Uterus (tissue), 4 donors: ENCODE measurements around the gene ABCB6. TPM values are rescaled to one million over a fixed set of nuclear protein-coding genes. Genes with fewer than 3 reads are reported as not detected.

Experiments
- DNase-seq, 2 donors: peaks; one replicate each; pipeline ENCODE4 v3.0.0-alpha.2; 2019 to 2020
- H3K27ac ChIP-seq, 2 donors: fragments of 200-600 bp; sonication (generic); 1 replicate in 1 of 2; 2 replicates in 1 of 2; pipeline ENCODE4 v1.5.1; 2016 to 2018
- H3K27me3 ChIP-seq, 2 donors: fragments of 200-600 bp; sonication (generic); one replicate each; pipeline ENCODE4 v1.5.1; 2018 to 2019; ENCODE audit warnings: control low read depth in 1 of 2
- H3K36me3 ChIP-seq, 2 donors: fragments of 200-600 bp; sonication (generic); one replicate each; pipeline ENCODE4 v1.5.1; 2019; ENCODE audit warnings: control low read depth in 1 of 2
- H3K4me1 ChIP-seq, 2 donors: fragments of 200-600 bp; sonication (generic); one replicate each; pipeline ENCODE4 v1.5.1; 2018 to 2019; ENCODE audit warnings: control low read depth in 1 of 2
- H3K4me3 ChIP-seq, 2 donors: fragments of 200-600 bp; sonication (generic); 1 replicate in 1 of 2; 2 replicates in 1 of 2; pipeline ENCODE4 v1.5.1; 2018 to 2019; ENCODE audit warnings: mild to moderate bottlenecking in 1 of 2
- H3K9me3 ChIP-seq, 2 donors: fragments of 200-600 bp; sonication (generic); one replicate each; pipeline ENCODE4 v1.5.1; 2019; ENCODE audit warnings: control low read depth in 1 of 2
- CTCF ChIP-seq, 4 experiments: fragments of 200-600 bp in 2 of 4; fragments of 450-650 bp in 2 of 4; sonication (generic) in 2 of 4; IDR thresholded peaks; one replicate each; pipeline ENCODE4 v1.5.1; 2016 to 2019; ENCODE audit warnings: antibody characterized with exemption in 4 of 4, mild to moderate bottlenecking in 2 of 4, moderate library complexity in 1 of 4
- POLR2A ChIP-seq, 2 donors: fragments of 450-650 bp; IDR thresholded peaks; one replicate each; pipeline ENCODE4 v1.6.1; 2016; ENCODE audit warnings: antibody characterized with exemption in 2 of 2, mild to moderate bottlenecking in 1 of 2, moderate library complexity in 1 of 2
- intact Hi-C: fragments of 100-400 bp; cut with DNase I; formaldehyde crosslinking; loops from one replicate; pipeline ENCODE4 v1.15.1; 2023; ENCODE audit warnings: low total_unique reads
- total RNA-seq, 4 donors: library from RNA; depleted of rRNA in 3 of 4; stranded (reverse); fragments of >200 nt in 3 of 4; gene quantifications; one replicate each; pipeline versions ENCODE4 v1.1.0 to v1.2.4, GENCODE V29; 2014 to 2023
- donor health status: DM: yes; HTN: yes; CAD: no.

Gene ABCB6
- total RNA-seq, 4 donors from 2014 or later, result 7.1 to 37.6 (median 27.7) TPM

DNA sequence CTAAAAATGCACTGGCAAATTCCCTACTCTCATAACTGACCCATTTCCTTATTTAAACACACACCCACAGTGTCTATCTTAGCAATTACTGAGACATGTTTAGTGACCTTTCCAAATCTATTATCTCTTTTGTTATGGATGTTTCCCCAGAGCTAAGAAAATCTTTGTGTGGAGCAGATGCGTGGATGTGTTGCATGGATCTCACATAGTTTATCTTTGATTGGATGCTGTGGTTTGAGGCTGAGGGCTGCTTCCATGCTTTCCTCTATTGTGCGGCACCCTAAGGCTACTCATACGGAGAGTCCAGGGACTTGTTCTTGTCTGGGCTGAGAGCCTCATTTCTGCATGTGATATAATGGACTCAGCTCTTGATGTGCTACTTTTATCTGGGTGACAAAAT is 15.6 kb upstream of the ABCB6 start:
- intact Hi-C loops, result no loop called here
- no peaks in the 10 kb centered on the region for H3K4me1 ChIP-seq
- TF ChIP-seq POLR2A (IDR thresholded peaks at IDR 0.05) (no peak), CTCF (IDR thresholded peaks at IDR 0.05) (no peak)
- no peaks in the 10 kb centered on the region for H3K36me3 ChIP-seq
- H3K27ac ChIP-seq, result no peak overlapping the region
- H3K9me3 ChIP-seq, result no peaks in the 10 kb centered on the region
- no peaks in the 10 kb centered on the region for H3K27me3 ChIP-seq
- H3K4me3 ChIP-seq, result no peak overlapping the region
- DNase-seq, result no peak

DNA sequence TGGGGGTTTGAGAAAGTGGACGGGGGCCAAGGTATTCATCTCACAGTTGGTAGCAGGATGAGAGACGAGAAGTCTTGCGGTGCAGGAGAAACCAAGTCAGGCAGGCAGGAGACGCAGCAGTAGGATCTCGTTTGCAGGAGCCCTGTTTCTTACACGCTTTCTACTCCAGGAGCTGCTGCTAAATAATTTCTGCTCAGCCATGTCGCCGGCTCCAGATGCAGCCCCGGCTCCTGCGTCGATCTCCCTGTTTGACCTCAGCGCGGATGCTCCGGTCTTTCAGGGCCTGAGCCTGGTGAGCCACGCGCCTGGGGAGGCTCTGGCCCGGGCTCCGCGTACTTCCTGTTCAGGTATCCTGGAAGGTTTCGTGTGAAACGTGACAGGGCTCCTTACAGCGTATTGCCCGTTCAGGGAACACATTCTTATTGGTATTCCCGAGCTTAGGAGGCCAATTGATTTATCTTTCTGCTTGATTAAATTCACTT is 11.3 kb upstream of the ABCB6 start:
- H3K27me3 ChIP-seq, result no peaks in the 10 kb centered on the region
- H3K4me3 ChIP-seq, result peak overlapping the region; percentile 58 to 91
- peaks cover 0 to 7% of the 10 kb centered on the region in 2 donors for H3K4me1 ChIP-seq
- no peaks in the 10 kb centered on the region for H3K36me3 ChIP-seq
- H3K27ac ChIP-seq, result peak overlapping the region; percentile 77 to 87
- TF ChIP-seq POLR2A (IDR thresholded peaks at IDR 0.05) (no peak), CTCF (IDR thresholded peaks at IDR 0.05) (no peak)
- no peaks in the 10 kb centered on the region for H3K9me3 ChIP-seq
- DNase-seq, result no peak
- intact Hi-C loops, result no loop called here

- H3K9me3 ChIP-seq, result no peaks in the 10 kb centered on the region
- peak within 1 kb of the TSS; percentile 92 to 98 for H3K27ac ChIP-seq
- TF ChIP-seq CTCF (IDR thresholded peaks at IDR 0.05), result peak in 2 of 4 experiments; percentile 9 to 38
- TF ChIP-seq POLR2A (IDR thresholded peaks at IDR 0.05), result peak; percentile 60 to 81
- intact Hi-C loops, result no loop called here
- peak within 1 kb of the TSS; percentile 58 to 91 for H3K4me3 ChIP-seq
- no peaks in the 10 kb centered on the region for H3K36me3 ChIP-seq
- H3K27me3 ChIP-seq, result no peaks in the 10 kb centered on the region
- peaks cover 0 to 7% of the 10 kb centered on the region in 2 donors for H3K4me1 ChIP-seq
- DNase-seq, result peak; percentile 98 to 99
Observed at GRCh38 chr2:219229305-219230058, 10.7 kb upstream of the ABCB6 start, which contains the start of the genes ANKZF1 and ATG9A. Gene ANKZF1 (plus strand): TSS chr2:219229806. CDS start chr2:219230258, 452 bp downstream. Gene ATG9A (minus strand): TSS chr2:219229636. CDS start chr2:219228024, 1,612 bp downstream.

- TF ChIP-seq CTCF (IDR thresholded peaks at IDR 0.05) (no peak), POLR2A (IDR thresholded peaks at IDR 0.05) (no peak)
- intact Hi-C loops, result no loop called here
- Histone ChIP-seq H3K36me3 (no peaks in the 10 kb centered on the region), H3K27ac (peak overlapping the region; percentile 92 to 98), H3K4me3 (peak overlapping the region; percentile 58 to 91), H3K4me1 (peaks cover 0 to 7% of the 10 kb centered on the region in 2 donors), H3K9me3 (no peaks in the 10 kb centered on the region), H3K27me3 (no peaks in the 10 kb centered on the region)
- no peak for DNase-seq
Observed at GRCh38 chr2:219228911-219229304, 10.2 kb upstream of the ABCB6 start.
